DOHH2 (cell line): ENCODE data around the gene KLHL14.

Experiments
- H3F3A ChIP-seq: fragments of 200-600 bp; sonication (generic), shearing (Covaris generic); 2 replicates; pipeline ENCODE4 v1.6.0; 2016; ENCODE audit warnings: antibody characterized with exemption, mild to moderate bottlenecking; ENCODE audit not compliant: control insufficient read depth, insufficient read depth
- H3K27ac ChIP-seq: fragments of 200-600 bp; sonication (generic); 2 replicates; pipeline ENCODE4 v1.5.1; 2014; ENCODE audit warnings: low read depth, mild to moderate bottlenecking, low read length, moderate library complexity
- H3K27me3 ChIP-seq: fragments of 200-600 bp; sonication (generic); 2 replicates; pipeline ENCODE4 v1.6.1; 2014; ENCODE audit warnings: mild to moderate bottlenecking, low read length, mixed read lengths; ENCODE audit not compliant: control insufficient read depth
- H3K36me3 ChIP-seq: fragments of 200-600 bp; sonication (generic); 2 replicates; pipeline ENCODE4 v1.6.1; 2014; ENCODE audit warnings: mild to moderate bottlenecking, low read length, moderate library complexity, mixed read lengths; ENCODE audit not compliant: control insufficient read depth
- H3K4me1 ChIP-seq: fragments of 200-600 bp; sonication (generic); 2 replicates; pipeline ENCODE4 v1.6.1; 2014; ENCODE audit warnings: mild to moderate bottlenecking, low read length, mixed read lengths; ENCODE audit not compliant: control insufficient read depth
- H3K4me2 ChIP-seq: fragments of 200-600 bp; sonication (generic); 2 replicates; pipeline ENCODE4 v1.6.0; 2014; ENCODE audit warnings: mild to moderate bottlenecking, low read length, moderate library complexity
- H3K4me3 ChIP-seq: fragments of 200-600 bp; sonication (generic); 2 replicates; pipeline ENCODE4 v1.5.1; 2014; ENCODE audit warnings: mild to moderate bottlenecking, low read length, mixed read lengths
- H3K79me2 ChIP-seq: fragments of 200-600 bp; sonication (generic); 2 replicates; pipeline ENCODE4 v1.6.1; 2014; ENCODE audit warnings: mild to moderate bottlenecking, low read length, mixed read lengths; ENCODE audit not compliant: control insufficient read depth
- H3K9me2 ChIP-seq: fragments of 200-600 bp; sonication (generic); replicated peaks from 2 replicates; pipeline ENCODE4 v1.6.1; 2014; ENCODE audit warnings: mild to moderate bottlenecking, low read length, mixed read lengths; ENCODE audit not compliant: control insufficient read depth
- H3K9me3 ChIP-seq: fragments of 200-600 bp; sonication (generic); 2 replicates; pipeline ENCODE4 v1.6.1; 2014; ENCODE audit warnings: antibody characterized with exemption, low read length, mixed read lengths; ENCODE audit not compliant: control insufficient read depth, insufficient read depth
- H4K20me1 ChIP-seq: fragments of 200-600 bp; sonication (generic); 2 replicates; pipeline ENCODE4 v1.6.0; 2014; ENCODE audit warnings: low read depth, mild to moderate bottlenecking, antibody characterized with exemption, low read length, moderate library complexity; ENCODE audit not compliant: control insufficient read depth, insufficient read depth
- CTCF ChIP-seq: fragments of 200-600 bp; sonication (generic); IDR thresholded peaks from one replicate; pipeline ENCODE4 v1.5.1; 2014; ENCODE audit warnings: antibody characterized with exemption, mild to moderate bottlenecking, low read depth, low read length; ENCODE audit not compliant: poor library complexity, severe bottlenecking
- EZH2phosphoT487 ChIP-seq: fragments of 200-600 bp; sonication (generic); IDR thresholded peaks from 2 replicates; pipeline ENCODE4 v1.6.1; 2017; ENCODE audit warnings: borderline replicate concordance, mild to moderate bottlenecking, antibody characterized with exemption, low read length, moderate library complexity, mixed read lengths

Gene KLHL14

DNA sequence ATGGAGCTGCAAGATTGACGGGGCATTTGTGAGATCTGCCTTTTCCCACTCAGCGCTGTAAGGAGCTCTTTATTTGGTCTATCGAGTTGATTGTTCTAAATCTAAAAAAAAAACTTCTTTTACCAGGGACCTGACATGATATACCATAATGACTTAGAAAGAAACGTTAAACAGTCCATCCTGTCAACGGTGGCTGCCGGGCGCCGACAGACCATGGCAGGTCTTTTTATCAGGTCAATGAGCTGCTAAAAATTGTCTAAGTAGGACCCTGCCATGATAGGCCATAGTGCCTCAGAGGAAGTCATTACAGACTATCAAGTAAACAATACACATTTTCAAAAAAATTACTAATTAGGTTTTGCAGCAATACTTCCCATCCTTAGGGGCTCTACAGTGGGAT is 87.9 kb downstream of the KLHL14 start:
- Histone ChIP-seq H4K20me1 (no peaks in the 10 kb centered on the region), H3K4me1 (no peaks in the 10 kb centered on the region), H3K4me2 (no peak overlapping the region), H3F3A (no peaks in the 10 kb centered on the region), H3K27ac (no peak overlapping the region), H3K27me3 (no peaks in the 10 kb centered on the region), H3K4me3 (no peak overlapping the region), H3K79me2 (no peaks in the 10 kb centered on the region), H3K9me2 (no peaks in the 10 kb centered on the region), H3K36me3 (peaks cover 16% of the 10 kb centered on the region), H3K9me3 (no peaks in the 10 kb centered on the region)
- TF ChIP-seq CTCF: no peak
- TF ChIP-seq EZH2phosphoT487: no peak

- H3K9me2 ChIP-seq: no peaks in the 10 kb centered on the region
- no peak overlapping the region for H3K4me2 ChIP-seq
- H3F3A ChIP-seq: no peaks in the 10 kb centered on the region
- H3K36me3 ChIP-seq: peaks cover 17% of the 10 kb centered on the region
- H3K27me3 ChIP-seq: no peaks in the 10 kb centered on the region
- H3K27ac ChIP-seq: no peak overlapping the region
- no peaks in the 10 kb centered on the region for H3K4me1 ChIP-seq
- no peak overlapping the region for H3K4me3 ChIP-seq
- H3K79me2 ChIP-seq: no peaks in the 10 kb centered on the region
- TF ChIP-seq CTCF: no peak
- TF ChIP-seq EZH2phosphoT487: no peak
- no peaks in the 10 kb centered on the region for H3K9me3 ChIP-seq
- H4K20me1 ChIP-seq: no peaks in the 10 kb centered on the region
These were observed 88.7 kb downstream of the KLHL14 start for GRCh38 chr18:32684096-32684495.

DNA sequence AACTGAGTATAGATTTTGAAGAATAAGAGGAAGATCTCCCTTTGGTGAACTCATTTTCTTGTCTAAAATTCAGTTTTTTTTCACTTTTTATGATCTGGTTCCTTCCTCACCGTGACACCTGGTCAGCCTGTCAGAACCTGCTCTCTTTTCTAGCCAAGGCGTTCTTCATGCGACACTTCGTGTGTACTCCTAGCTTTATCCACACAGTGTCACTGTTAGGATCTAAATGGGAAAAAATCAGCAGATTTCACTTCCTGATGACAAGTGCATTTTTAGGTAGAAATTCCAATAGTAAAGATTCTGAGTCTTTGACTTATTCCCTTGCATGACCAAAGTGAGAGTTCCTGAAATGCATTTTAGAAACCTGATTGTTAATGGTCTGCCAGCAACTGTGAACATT is 89.8 kb downstream of the KLHL14 start:
- Histone ChIP-seq H4K20me1 (no peaks in the 10 kb centered on the region), H3K27ac (no peak overlapping the region), H3K36me3 (peaks cover 23% of the 10 kb centered on the region), H3K79me2 (no peaks in the 10 kb centered on the region), H3K9me3 (no peaks in the 10 kb centered on the region), H3F3A (no peaks in the 10 kb centered on the region), H3K27me3 (no peaks in the 10 kb centered on the region), H3K4me3 (no peak overlapping the region), H3K4me1 (no peaks in the 10 kb centered on the region), H3K9me2 (no peaks in the 10 kb centered on the region), H3K4me2 (no peak overlapping the region)
- TF ChIP-seq CTCF (no peak), EZH2phosphoT487 (no peak)

- Histone ChIP-seq H3K27ac (no peak overlapping the region), H3K36me3 (peaks cover 37% of the 10 kb centered on the region), H3F3A (no peaks in the 10 kb centered on the region), H3K27me3 (no peaks in the 10 kb centered on the region), H4K20me1 (no peaks in the 10 kb centered on the region), H3K9me2 (no peaks in the 10 kb centered on the region), H3K4me2 (no peak overlapping the region), H3K4me1 (peaks cover 12% of the 10 kb centered on the region), H3K79me2 (no peaks in the 10 kb centered on the region), H3K4me3 (no peak overlapping the region), H3K9me3 (no peaks in the 10 kb centered on the region)
- no peak for TF ChIP-seq CTCF
- no peak for TF ChIP-seq EZH2phosphoT487
These were observed 95.2 kb downstream of the KLHL14 start for GRCh38 chr18:32677578-32677977.
